Panc1 (cell line): ENCODE data around the gene SUCLA2.

Experiments
- TCF7L2 ChIP-seq: IDR thresholded peaks from 2 replicates; pipeline ENCODE4 v1.6.1; 2011; ENCODE audit warnings: mild to moderate bottlenecking, low read depth, low read length, inconsistent platforms
- TF ChIP-seq, protein P1 (sequence below): fragments of 450-650 bp; IDR thresholded peaks from 2 replicates; pipeline ENCODE4 v1.5.1; 2017; ENCODE audit warnings: mild to moderate bottlenecking
- TF ChIP-seq, protein P2 (sequence below), 2 experiments: IDR thresholded peaks; 2 replicates each; pipeline ENCODE4 v1.6.1; 2011 to 2012; ENCODE audit warnings: low read depth in 2 of 2, control low read depth in 1 of 2, low read length in 1 of 2, mild to moderate bottlenecking in 1 of 2, moderate library complexity in 1 of 2; ENCODE audit not compliant: insufficient read depth in 1 of 2

- TF ChIP-seq, protein P1, sequence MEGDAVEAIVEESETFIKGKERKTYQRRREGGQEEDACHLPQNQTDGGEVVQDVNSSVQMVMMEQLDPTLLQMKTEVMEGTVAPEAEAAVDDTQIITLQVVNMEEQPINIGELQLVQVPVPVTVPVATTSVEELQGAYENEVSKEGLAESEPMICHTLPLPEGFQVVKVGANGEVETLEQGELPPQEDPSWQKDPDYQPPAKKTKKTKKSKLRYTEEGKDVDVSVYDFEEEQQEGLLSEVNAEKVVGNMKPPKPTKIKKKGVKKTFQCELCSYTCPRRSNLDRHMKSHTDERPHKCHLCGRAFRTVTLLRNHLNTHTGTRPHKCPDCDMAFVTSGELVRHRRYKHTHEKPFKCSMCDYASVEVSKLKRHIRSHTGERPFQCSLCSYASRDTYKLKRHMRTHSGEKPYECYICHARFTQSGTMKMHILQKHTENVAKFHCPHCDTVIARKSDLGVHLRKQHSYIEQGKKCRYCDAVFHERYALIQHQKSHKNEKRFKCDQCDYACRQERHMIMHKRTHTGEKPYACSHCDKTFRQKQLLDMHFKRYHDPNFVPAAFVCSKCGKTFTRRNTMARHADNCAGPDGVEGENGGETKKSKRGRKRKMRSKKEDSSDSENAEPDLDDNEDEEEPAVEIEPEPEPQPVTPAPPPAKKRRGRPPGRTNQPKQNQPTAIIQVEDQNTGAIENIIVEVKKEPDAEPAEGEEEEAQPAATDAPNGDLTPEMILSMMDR = no peak
- TF ChIP-seq, protein P2, sequence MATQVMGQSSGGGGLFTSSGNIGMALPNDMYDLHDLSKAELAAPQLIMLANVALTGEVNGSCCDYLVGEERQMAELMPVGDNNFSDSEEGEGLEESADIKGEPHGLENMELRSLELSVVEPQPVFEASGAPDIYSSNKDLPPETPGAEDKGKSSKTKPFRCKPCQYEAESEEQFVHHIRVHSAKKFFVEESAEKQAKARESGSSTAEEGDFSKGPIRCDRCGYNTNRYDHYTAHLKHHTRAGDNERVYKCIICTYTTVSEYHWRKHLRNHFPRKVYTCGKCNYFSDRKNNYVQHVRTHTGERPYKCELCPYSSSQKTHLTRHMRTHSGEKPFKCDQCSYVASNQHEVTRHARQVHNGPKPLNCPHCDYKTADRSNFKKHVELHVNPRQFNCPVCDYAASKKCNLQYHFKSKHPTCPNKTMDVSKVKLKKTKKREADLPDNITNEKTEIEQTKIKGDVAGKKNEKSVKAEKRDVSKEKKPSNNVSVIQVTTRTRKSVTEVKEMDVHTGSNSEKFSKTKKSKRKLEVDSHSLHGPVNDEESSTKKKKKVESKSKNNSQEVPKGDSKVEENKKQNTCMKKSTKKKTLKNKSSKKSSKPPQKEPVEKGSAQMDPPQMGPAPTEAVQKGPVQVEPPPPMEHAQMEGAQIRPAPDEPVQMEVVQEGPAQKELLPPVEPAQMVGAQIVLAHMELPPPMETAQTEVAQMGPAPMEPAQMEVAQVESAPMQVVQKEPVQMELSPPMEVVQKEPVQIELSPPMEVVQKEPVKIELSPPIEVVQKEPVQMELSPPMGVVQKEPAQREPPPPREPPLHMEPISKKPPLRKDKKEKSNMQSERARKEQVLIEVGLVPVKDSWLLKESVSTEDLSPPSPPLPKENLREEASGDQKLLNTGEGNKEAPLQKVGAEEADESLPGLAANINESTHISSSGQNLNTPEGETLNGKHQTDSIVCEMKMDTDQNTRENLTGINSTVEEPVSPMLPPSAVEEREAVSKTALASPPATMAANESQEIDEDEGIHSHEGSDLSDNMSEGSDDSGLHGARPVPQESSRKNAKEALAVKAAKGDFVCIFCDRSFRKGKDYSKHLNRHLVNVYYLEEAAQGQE (IDR thresholded peaks at IDR 0.05; ENCODE audit: insufficient read depth in 1 of 2, low read depth in 2 of 2, low read length in 1 of 2) = no peak
- TF ChIP-seq TCF7L2 = no peak
Observed at GRCh38 chr13:47949799-47950198, 51.3 kb downstream of the SUCLA2 start.
